K562 (cell line): Measurements from ENCODE around the gene EDARADD. TPM values are rescaled to one million over a fixed set of nuclear protein-coding genes. Genes with fewer than 3 reads are reported as not detected.

Source experiments
- DIDO1 ChIP-seq: fragments of 450-650 bp; IDR thresholded peaks from 2 replicates; pipeline ENCODE4 v1.6.1; 2016; ENCODE audit warnings: low read depth, missing biosample characterization, missing genetic modification characterization
- JUN ChIP-seq, 2 experiments: sonication (generic) in 1 of 2; formaldehyde crosslinking in 1 of 2; IDR thresholded peaks; 2 replicates each; pipeline versions ENCODE4 v1.6.1 to v1.8.0; 2012 to 2022; ENCODE audit warnings: borderline replicate concordance in 2 of 2, mild to moderate bottlenecking in 2 of 2, improper control_type of control experiment in 1 of 2, low read depth in 1 of 2, low read length in 1 of 2, missing genetic modification reagents in 1 of 2
- ZBED1 ChIP-seq: IDR thresholded peaks from 2 replicates; pipeline ENCODE4 v1.6.1; 2014
- ZNF121 ChIP-seq: sonication (generic); formaldehyde crosslinking; conservative IDR thresholded peaks from 2 replicates; pipeline ENCODE4 v1.8.0; 2022; ENCODE audit warnings: missing genetic modification reagents
- ZNF586 ChIP-seq: fragments of 450-650 bp; formaldehyde crosslinking; conservative IDR thresholded peaks from 2 replicates; pipeline ENCODE4 v1.4.0; 2020; ENCODE audit warnings: mild to moderate bottlenecking, moderate library complexity
- polyA plus RNA-seq, 8 experiments: library from polyadenylated mRNA; depleted of rRNA in 4 of 8; stranded (reverse) in 5 of 8; unstranded in 3 of 8; fragments of >200 nt; fragmentation: Nextera tagmentation in 2 of 8; fragmentation: Illumina TruSeq in 1 of 8; extraction: Ambion mirVana in 2 of 8; extraction: Trizol in 1 of 8; gene quantifications; 2 replicates each; pipeline versions ENCODE4 v1.2.1 to v1.2.3, GENCODE V29; 2011 to 2014; ENCODE audit warnings: inconsistent platforms in 1 of 8, missing spikeins in 1 of 8
- total RNA-seq, 7 experiments: library from RNA; depleted of rRNA in 6 of 7; stranded (reverse); fragments of >200 nt in 6 of 7; fragmentation: Illumina TruSeq in 2 of 7; extraction: Trizol in 2 of 7; gene quantifications; 2 replicates each; pipeline versions ENCODE4 v1.2.1 to v1.2.3, GENCODE V29; 2011 to 2021; ENCODE audit warnings: low replicate concordance in 1 of 7
- TF ChIP-seq, protein P1 (sequence below): sonication (generic); formaldehyde crosslinking; IDR thresholded peaks from 2 replicates; pipeline ENCODE4 v1.8.1; 2023; ENCODE audit warnings: mild to moderate bottlenecking, missing genetic modification reagents
- TF ChIP-seq, protein P2 (sequence below): fragments of 250-450 bp; sonication (Bioruptor Pico); IDR thresholded peaks from 2 replicates; pipeline ENCODE4 v1.9.0; 2021; ENCODE audit warnings: mild to moderate bottlenecking
- TF ChIP-seq, protein P3 (sequence below): fragments of 450-650 bp; IDR thresholded peaks from 2 replicates; pipeline ENCODE4 v1.6.1; 2016; ENCODE audit warnings: mild to moderate bottlenecking, moderate library complexity
- TF ChIP-seq, protein P4 (sequence below): fragments of 250-450 bp; sonication (Bioruptor Pico); IDR thresholded peaks from 2 replicates; pipeline ENCODE4 v1.4.0; 2020; ENCODE audit warnings: mild to moderate bottlenecking, moderate library complexity

EDARADD gene
- total and polyA plus RNA-seq, 9 of the 15 experiments (the other 6 are each of a cell fraction or from before 2014, with no cell fraction given), result 0.46 to 32.4 (median 20.6) TPM

DNA sequence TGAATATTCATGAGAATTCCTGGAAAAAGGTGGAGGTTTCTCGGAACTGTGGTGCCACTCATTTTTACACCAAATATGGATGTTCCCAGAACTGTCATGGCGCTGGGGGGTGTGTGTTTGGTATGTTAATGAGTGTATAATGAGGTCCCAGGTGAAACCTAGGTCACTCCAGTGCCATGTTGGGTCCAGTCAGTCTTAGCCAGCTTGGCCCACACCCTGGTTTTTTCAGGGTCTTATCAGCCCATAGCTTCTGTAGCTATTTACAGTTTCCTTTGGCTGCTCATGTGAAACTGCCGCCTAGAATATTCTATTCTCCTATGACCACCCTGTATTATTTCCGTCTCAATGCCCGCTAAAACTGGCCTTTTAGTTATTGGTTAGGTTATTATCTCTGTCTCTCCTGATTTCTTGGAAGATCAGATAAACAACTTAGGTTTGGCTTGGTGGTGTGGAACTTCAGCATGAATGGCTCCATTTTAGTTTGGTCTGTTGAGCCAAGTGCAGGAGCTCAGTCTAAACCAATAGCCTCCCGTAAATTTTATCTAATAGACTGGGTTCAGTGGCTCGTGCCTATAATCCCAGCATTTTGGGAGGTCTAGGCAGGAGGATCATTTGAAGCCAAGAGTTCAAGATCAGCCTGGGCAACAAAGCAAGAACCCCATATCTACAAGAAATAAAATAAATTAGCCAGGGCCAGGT is 42.1 kb upstream of the EDARADD start (continued):
- TF ChIP-seq, protein P1, sequence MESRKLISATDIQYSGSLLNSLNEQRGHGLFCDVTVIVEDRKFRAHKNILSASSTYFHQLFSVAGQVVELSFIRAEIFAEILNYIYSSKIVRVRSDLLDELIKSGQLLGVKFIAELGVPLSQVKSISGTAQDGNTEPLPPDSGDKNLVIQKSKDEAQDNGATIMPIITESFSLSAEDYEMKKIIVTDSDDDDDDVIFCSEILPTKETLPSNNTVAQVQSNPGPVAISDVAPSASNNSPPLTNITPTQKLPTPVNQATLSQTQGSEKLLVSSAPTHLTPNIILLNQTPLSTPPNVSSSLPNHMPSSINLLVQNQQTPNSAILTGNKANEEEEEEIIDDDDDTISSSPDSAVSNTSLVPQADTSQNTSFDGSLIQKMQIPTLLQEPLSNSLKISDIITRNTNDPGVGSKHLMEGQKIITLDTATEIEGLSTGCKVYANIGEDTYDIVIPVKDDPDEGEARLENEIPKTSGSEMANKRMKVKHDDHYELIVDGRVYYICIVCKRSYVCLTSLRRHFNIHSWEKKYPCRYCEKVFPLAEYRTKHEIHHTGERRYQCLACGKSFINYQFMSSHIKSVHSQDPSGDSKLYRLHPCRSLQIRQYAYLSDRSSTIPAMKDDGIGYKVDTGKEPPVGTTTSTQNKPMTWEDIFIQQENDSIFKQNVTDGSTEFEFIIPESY (CRISPR knock-in tag), result no peak
- TF ChIP-seq, protein P2, sequence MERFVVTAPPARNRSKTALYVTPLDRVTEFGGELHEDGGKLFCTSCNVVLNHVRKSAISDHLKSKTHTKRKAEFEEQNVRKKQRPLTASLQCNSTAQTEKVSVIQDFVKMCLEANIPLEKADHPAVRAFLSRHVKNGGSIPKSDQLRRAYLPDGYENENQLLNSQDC (CRISPR knock-in tag), result no peak; the same call in 1 of the 2 replicates
- TF ChIP-seq DIDO1 (tag), result no peak; the same call in 1 of the 2 replicates
- TF ChIP-seq JUN (IDR thresholded peaks at IDR 0.05; ENCODE audit: borderline replicate concordance, low read depth, low read length), result no peak
- TF ChIP-seq JUN (CRISPR knock-in tag; IDR thresholded peaks at IDR 0.05; ENCODE audit: borderline replicate concordance), result no peak
- TF ChIP-seq, protein P3, sequence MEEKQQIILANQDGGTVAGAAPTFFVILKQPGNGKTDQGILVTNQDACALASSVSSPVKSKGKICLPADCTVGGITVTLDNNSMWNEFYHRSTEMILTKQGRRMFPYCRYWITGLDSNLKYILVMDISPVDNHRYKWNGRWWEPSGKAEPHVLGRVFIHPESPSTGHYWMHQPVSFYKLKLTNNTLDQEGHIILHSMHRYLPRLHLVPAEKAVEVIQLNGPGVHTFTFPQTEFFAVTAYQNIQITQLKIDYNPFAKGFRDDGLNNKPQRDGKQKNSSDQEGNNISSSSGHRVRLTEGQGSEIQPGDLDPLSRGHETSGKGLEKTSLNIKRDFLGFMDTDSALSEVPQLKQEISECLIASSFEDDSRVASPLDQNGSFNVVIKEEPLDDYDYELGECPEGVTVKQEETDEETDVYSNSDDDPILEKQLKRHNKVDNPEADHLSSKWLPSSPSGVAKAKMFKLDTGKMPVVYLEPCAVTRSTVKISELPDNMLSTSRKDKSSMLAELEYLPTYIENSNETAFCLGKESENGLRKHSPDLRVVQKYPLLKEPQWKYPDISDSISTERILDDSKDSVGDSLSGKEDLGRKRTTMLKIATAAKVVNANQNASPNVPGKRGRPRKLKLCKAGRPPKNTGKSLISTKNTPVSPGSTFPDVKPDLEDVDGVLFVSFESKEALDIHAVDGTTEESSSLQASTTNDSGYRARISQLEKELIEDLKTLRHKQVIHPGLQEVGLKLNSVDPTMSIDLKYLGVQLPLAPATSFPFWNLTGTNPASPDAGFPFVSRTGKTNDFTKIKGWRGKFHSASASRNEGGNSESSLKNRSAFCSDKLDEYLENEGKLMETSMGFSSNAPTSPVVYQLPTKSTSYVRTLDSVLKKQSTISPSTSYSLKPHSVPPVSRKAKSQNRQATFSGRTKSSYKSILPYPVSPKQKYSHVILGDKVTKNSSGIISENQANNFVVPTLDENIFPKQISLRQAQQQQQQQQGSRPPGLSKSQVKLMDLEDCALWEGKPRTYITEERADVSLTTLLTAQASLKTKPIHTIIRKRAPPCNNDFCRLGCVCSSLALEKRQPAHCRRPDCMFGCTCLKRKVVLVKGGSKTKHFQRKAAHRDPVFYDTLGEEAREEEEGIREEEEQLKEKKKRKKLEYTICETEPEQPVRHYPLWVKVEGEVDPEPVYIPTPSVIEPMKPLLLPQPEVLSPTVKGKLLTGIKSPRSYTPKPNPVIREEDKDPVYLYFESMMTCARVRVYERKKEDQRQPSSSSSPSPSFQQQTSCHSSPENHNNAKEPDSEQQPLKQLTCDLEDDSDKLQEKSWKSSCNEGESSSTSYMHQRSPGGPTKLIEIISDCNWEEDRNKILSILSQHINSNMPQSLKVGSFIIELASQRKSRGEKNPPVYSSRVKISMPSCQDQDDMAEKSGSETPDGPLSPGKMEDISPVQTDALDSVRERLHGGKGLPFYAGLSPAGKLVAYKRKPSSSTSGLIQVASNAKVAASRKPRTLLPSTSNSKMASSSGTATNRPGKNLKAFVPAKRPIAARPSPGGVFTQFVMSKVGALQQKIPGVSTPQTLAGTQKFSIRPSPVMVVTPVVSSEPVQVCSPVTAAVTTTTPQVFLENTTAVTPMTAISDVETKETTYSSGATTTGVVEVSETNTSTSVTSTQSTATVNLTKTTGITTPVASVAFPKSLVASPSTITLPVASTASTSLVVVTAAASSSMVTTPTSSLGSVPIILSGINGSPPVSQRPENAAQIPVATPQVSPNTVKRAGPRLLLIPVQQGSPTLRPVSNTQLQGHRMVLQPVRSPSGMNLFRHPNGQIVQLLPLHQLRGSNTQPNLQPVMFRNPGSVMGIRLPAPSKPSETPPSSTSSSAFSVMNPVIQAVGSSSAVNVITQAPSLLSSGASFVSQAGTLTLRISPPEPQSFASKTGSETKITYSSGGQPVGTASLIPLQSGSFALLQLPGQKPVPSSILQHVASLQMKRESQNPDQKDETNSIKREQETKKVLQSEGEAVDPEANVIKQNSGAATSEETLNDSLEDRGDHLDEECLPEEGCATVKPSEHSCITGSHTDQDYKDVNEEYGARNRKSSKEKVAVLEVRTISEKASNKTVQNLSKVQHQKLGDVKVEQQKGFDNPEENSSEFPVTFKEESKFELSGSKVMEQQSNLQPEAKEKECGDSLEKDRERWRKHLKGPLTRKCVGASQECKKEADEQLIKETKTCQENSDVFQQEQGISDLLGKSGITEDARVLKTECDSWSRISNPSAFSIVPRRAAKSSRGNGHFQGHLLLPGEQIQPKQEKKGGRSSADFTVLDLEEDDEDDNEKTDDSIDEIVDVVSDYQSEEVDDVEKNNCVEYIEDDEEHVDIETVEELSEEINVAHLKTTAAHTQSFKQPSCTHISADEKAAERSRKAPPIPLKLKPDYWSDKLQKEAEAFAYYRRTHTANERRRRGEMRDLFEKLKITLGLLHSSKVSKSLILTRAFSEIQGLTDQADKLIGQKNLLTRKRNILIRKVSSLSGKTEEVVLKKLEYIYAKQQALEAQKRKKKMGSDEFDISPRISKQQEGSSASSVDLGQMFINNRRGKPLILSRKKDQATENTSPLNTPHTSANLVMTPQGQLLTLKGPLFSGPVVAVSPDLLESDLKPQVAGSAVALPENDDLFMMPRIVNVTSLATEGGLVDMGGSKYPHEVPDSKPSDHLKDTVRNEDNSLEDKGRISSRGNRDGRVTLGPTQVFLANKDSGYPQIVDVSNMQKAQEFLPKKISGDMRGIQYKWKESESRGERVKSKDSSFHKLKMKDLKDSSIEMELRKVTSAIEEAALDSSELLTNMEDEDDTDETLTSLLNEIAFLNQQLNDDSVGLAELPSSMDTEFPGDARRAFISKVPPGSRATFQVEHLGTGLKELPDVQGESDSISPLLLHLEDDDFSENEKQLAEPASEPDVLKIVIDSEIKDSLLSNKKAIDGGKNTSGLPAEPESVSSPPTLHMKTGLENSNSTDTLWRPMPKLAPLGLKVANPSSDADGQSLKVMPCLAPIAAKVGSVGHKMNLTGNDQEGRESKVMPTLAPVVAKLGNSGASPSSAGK, result peak; percentile 73
- no peak for TF ChIP-seq ZNF121 (CRISPR knock-in tag)
- TF ChIP-seq ZNF586 (CRISPR knock-in tag), result no peak
- TF ChIP-seq, protein P4, sequence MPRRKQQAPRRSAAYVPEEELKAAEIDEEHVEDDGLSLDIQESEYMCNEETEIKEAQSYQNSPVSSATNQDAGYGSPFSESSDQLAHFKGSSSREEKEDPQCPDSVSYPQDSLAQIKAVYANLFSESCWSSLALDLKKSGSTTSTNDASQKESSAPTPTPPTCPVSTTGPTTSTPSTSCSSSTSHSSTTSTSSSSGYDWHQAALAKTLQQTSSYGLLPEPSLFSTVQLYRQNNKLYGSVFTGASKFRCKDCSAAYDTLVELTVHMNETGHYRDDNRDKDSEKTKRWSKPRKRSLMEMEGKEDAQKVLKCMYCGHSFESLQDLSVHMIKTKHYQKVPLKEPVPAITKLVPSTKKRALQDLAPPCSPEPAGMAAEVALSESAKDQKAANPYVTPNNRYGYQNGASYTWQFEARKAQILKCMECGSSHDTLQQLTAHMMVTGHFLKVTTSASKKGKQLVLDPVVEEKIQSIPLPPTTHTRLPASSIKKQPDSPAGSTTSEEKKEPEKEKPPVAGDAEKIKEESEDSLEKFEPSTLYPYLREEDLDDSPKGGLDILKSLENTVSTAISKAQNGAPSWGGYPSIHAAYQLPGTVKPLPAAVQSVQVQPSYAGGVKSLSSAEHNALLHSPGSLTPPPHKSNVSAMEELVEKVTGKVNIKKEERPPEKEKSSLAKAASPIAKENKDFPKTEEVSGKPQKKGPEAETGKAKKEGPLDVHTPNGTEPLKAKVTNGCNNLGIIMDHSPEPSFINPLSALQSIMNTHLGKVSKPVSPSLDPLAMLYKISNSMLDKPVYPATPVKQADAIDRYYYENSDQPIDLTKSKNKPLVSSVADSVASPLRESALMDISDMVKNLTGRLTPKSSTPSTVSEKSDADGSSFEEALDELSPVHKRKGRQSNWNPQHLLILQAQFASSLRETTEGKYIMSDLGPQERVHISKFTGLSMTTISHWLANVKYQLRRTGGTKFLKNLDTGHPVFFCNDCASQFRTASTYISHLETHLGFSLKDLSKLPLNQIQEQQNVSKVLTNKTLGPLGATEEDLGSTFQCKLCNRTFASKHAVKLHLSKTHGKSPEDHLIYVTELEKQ (CRISPR knock-in tag), result peak; percentile 87
- TF ChIP-seq ZBED1, result no peak
